PC-9 (cell line): ENCODE measurements around the gene KHK.

Source experiments
- EZH2 ChIP-seq: fragments of 200-600 bp; sonication (generic); IDR thresholded peaks from 2 replicates; pipeline ENCODE4 v1.8.0; 2017; ENCODE audit warnings: antibody characterized with exemption, low read depth
- TF ChIP-seq, protein P1 (sequence below): fragments of 200-600 bp; sonication (generic); conservative IDR thresholded peaks from 2 replicates; pipeline ENCODE4 v1.6.1; 2017; ENCODE audit warnings: mixed run types, antibody characterized with exemption, mild to moderate bottlenecking, moderate library complexity

GRCh38 chr2:27143285-27143684 is 56.7 kb downstream of the KHK start:
- TF ChIP-seq, protein P1, sequence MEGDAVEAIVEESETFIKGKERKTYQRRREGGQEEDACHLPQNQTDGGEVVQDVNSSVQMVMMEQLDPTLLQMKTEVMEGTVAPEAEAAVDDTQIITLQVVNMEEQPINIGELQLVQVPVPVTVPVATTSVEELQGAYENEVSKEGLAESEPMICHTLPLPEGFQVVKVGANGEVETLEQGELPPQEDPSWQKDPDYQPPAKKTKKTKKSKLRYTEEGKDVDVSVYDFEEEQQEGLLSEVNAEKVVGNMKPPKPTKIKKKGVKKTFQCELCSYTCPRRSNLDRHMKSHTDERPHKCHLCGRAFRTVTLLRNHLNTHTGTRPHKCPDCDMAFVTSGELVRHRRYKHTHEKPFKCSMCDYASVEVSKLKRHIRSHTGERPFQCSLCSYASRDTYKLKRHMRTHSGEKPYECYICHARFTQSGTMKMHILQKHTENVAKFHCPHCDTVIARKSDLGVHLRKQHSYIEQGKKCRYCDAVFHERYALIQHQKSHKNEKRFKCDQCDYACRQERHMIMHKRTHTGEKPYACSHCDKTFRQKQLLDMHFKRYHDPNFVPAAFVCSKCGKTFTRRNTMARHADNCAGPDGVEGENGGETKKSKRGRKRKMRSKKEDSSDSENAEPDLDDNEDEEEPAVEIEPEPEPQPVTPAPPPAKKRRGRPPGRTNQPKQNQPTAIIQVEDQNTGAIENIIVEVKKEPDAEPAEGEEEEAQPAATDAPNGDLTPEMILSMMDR, result no peak
- no peak for TF ChIP-seq EZH2
